ENCODE measurements around the gene ESR1.

ESR1 gene

GRCh38 chr6:152034631-152035030, 227.1 kb downstream of the ESR1 start:
- intact Hi-C loops (cut with DNase I; ENCODE audit: low total_unique reads) = no loop called here
- no peaks in the 10 kb centered on the region for H3K4me1 ChIP-seq
- H3K27ac ChIP-seq = no peak overlapping the region
- no peaks in the 10 kb centered on the region for H3K9me3 ChIP-seq
- H3K4me3 ChIP-seq = no peak overlapping the region
- no peak for DNase-seq
- TF ChIP-seq CTCF (IDR thresholded peaks at IDR 0.05) = no peak
- H3K27me3 ChIP-seq = no peaks in the 10 kb centered on the region
- H3K36me3 ChIP-seq = no peaks in the 10 kb centered on the region

- no peak for DNase-seq
- no peak for TF ChIP-seq CTCF (IDR thresholded peaks at IDR 0.05)
- Histone ChIP-seq H3K27me3 (no peaks in the 10 kb centered on the region), H3K4me3 (no peak overlapping the region), H3K4me1 (no peaks in the 10 kb centered on the region), H3K27ac (no peak overlapping the region), H3K9me3 (no peaks in the 10 kb centered on the region), H3K36me3 (no peaks in the 10 kb centered on the region)
- intact Hi-C loops (cut with DNase I; ENCODE audit: low total_unique reads) = no loop called here
These were observed 238.6 kb downstream of the ESR1 start for GRCh38 chr6:152046118-152046517.

GRCh38 chr6:152048921-152049320, 241.4 kb downstream of the ESR1 start:
- no peak for TF ChIP-seq CTCF (IDR thresholded peaks at IDR 0.05)
- Histone ChIP-seq H3K27me3 (no peaks in the 10 kb centered on the region), H3K27ac (no peak overlapping the region), H3K36me3 (no peaks in the 10 kb centered on the region), H3K9me3 (no peaks in the 10 kb centered on the region), H3K4me1 (no peaks in the 10 kb centered on the region), H3K4me3 (no peak overlapping the region)
- DNase-seq = no peak
- intact Hi-C loops (cut with DNase I; ENCODE audit: low total_unique reads) = no loop called here

GRCh38 chr6:152049502-152049901, 242.0 kb downstream of the ESR1 start:
- Histone ChIP-seq H3K27ac (no peak overlapping the region), H3K4me3 (no peak overlapping the region), H3K9me3 (no peaks in the 10 kb centered on the region), H3K36me3 (no peaks in the 10 kb centered on the region), H3K4me1 (no peaks in the 10 kb centered on the region), H3K27me3 (no peaks in the 10 kb centered on the region)
- no peak for TF ChIP-seq CTCF (IDR thresholded peaks at IDR 0.05)
- DNase-seq = no peak
- intact Hi-C loops (cut with DNase I; ENCODE audit: low total_unique reads) = no loop called here

GRCh38 chr6:152050451-152051195, 243.1 kb downstream of the ESR1 start:
- no peak for DNase-seq
- H3K4me1 ChIP-seq = no peaks in the 10 kb centered on the region
- no peak for TF ChIP-seq CTCF (IDR thresholded peaks at IDR 0.05)
- no peak overlapping the region for H3K4me3 ChIP-seq
- no peaks in the 10 kb centered on the region for H3K9me3 ChIP-seq
- no peak overlapping the region for H3K27ac ChIP-seq
- H3K36me3 ChIP-seq = no peaks in the 10 kb centered on the region
- no peaks in the 10 kb centered on the region for H3K27me3 ChIP-seq
- intact Hi-C loops (cut with DNase I; ENCODE audit: low total_unique reads) = no loop called here

- Histone ChIP-seq H3K9me3 (no peaks in the 10 kb centered on the region), H3K4me1 (no peaks in the 10 kb centered on the region), H3K4me3 (no peak overlapping the region), H3K27ac (no peak overlapping the region), H3K36me3 (no peaks in the 10 kb centered on the region), H3K27me3 (no peaks in the 10 kb centered on the region)
- no peak for TF ChIP-seq CTCF (IDR thresholded peaks at IDR 0.05)
- intact Hi-C loops (cut with DNase I; ENCODE audit: low total_unique reads) = no loop called here
- no peak for DNase-seq
These were observed 244.6 kb downstream of the ESR1 start for GRCh38 chr6:152052061-152052460.
